SK-N-SH (cell line): ENCODE data around the gene LMF1. TPM values are rescaled to one million over a fixed set of nuclear protein-coding genes. Genes with fewer than 3 reads are reported as not detected.
"Not testable (repeated sequence)": the region's sequence is repeated elsewhere in the genome, so short reads cannot be mapped to it uniquely, and the experiment has no call there.

Source experiments
- CTCF ChIA-PET: fragments of 300-600, 350-600 bp; formaldehyde crosslinking; extraction: SDS; loops from one replicate; lab custom pipeline; 2021; lab: Yijun Ruan, JAX
- POLR2A ChIA-PET: fragments of 350-600 bp; sonication (Branson Sonifier 250); formaldehyde crosslinking; extraction: SDS; loops from one replicate; lab custom pipeline; 2020; ENCODE audit warnings: antibody characterized with exemption, inconsistent platforms; lab: Yijun Ruan, JAX
- DNase-seq: peaks from one replicate; pipeline ENCODE4 v3.0.0; 2012
- H2AFZ ChIP-seq: fragments of 200-600 bp; sonication (generic); 2 replicates; pipeline ENCODE4 v1.8.1; 2016; ENCODE audit warnings: antibody characterized with exemption, mild to moderate bottlenecking, low read depth
- H3F3A ChIP-seq: fragments of 200-600 bp; sonication (generic); replicated peaks from 2 replicates; pipeline ENCODE3; 2016; ENCODE audit warnings: antibody characterized with exemption, mild to moderate bottlenecking; ENCODE audit not compliant: insufficient read depth
- H3K27ac ChIP-seq, 2 experiments: fragments of 200-500 bp in 1 of 2; fragments of 200-600 bp in 1 of 2; sonication (Bioruptor generic) in 1 of 2; sonication (generic), shearing (Covaris generic) in 1 of 2; 2 replicates each; pipeline versions ENCODE4 v1.5.1 to v1.6.1; 2014 to 2016; ENCODE audit warnings: low read depth in 2 of 2, inconsistent platforms in 1 of 2, low read length in 1 of 2, mild to moderate bottlenecking in 1 of 2, mixed read lengths in 1 of 2
- H3K27me3 ChIP-seq: fragments of 200-600 bp; sonication (generic), shearing (Covaris generic); 2 replicates; pipeline ENCODE4 v1.6.1; 2016; ENCODE audit warnings: mixed run types; ENCODE audit not compliant: insufficient read depth
- H3K36me3 ChIP-seq, 2 experiments: fragments of 200-500 bp in 1 of 2; fragments of 200-600 bp in 1 of 2; sonication (Bioruptor generic) in 1 of 2; sonication (generic) in 1 of 2; replicated peaks in 1 of 2; 2 replicates each; pipeline versions ENCODE3 to v1.5.1; 2014 to 2016; ENCODE audit warnings: low read length in 1 of 2, mild to moderate bottlenecking in 1 of 2; ENCODE audit not compliant: insufficient read depth in 2 of 2, control insufficient read depth in 1 of 2
- H3K4me1 ChIP-seq, 2 experiments: fragments of 200-500 bp in 1 of 2; fragments of 200-600 bp in 1 of 2; sonication (Bioruptor generic) in 1 of 2; sonication (generic), shearing (Covaris generic) in 1 of 2; 2 replicates each; pipeline versions ENCODE4 v1.5.1 to v1.6.1; 2014 to 2016; ENCODE audit warnings: low read depth in 1 of 2, low read length in 1 of 2, mixed run types in 1 of 2; ENCODE audit not compliant: insufficient read depth in 2 of 2, control insufficient read depth in 1 of 2
- H3K4me2 ChIP-seq: fragments of 200-600 bp; sonication (generic), shearing (Covaris generic); 2 replicates; pipeline ENCODE4 v1.6.1; 2017; ENCODE audit warnings: mixed run types
- H3K4me3 ChIP-seq, 2 experiments: fragments of 200-500 bp in 1 of 2; fragments of 200-600 bp in 1 of 2; sonication (Bioruptor generic) in 1 of 2; sonication (generic), shearing (Covaris generic) in 1 of 2; 2 replicates each; pipeline versions ENCODE4 v1.5.1 to v1.8.1; 2014 to 2016; ENCODE audit warnings: low read depth in 2 of 2, inconsistent platforms in 1 of 2, low read length in 1 of 2, mild to moderate bottlenecking in 1 of 2, mixed read lengths in 1 of 2, moderate library complexity in 1 of 2
- H3K79me2 ChIP-seq: fragments of 200-600 bp; sonication (generic); 2 replicates; pipeline ENCODE4 v1.8.1; 2017; ENCODE audit warnings: mild to moderate bottlenecking; ENCODE audit not compliant: insufficient read depth
- H3K9ac ChIP-seq: fragments of 200-600 bp; sonication (generic); 2 replicates; pipeline ENCODE4 v1.6.1; 2017; ENCODE audit warnings: mixed run types
- H3K9me2 ChIP-seq: fragments of 200-600 bp; sonication (generic); 2 replicates; pipeline ENCODE4 v1.6.1; 2017; ENCODE audit warnings: mixed run types
- H3K9me3 ChIP-seq: fragments of 200-600 bp; sonication (generic); 2 replicates; pipeline ENCODE4 v1.6.1; 2017; ENCODE audit warnings: mixed run types, mild to moderate bottlenecking, moderate library complexity
- H4K20me1 ChIP-seq: fragments of 200-600 bp; sonication (generic); 2 replicates; pipeline ENCODE4 v1.6.1; 2017; ENCODE audit warnings: mild to moderate bottlenecking, mixed run types; ENCODE audit not compliant: insufficient read depth
- CHD2 ChIP-seq: fragments of 150-350 bp; IDR thresholded peaks from 2 replicates; pipeline ENCODE4 v1.6.1; 2018; ENCODE audit warnings: low read length; ENCODE audit not compliant: partially characterized antibody
- EP300 ChIP-seq, 2 experiments: IDR thresholded peaks; 2 replicates each; pipeline versions ENCODE4 v1.4.0 to v1.6.1; 2012; ENCODE audit warnings: borderline replicate concordance in 1 of 2, low read depth in 1 of 2, low read length in 1 of 2
- FOSL2 ChIP-seq: IDR thresholded peaks from 2 replicates; pipeline ENCODE4 v1.4.0; 2012; ENCODE audit warnings: low read depth, mild to moderate bottlenecking, moderate library complexity, borderline replicate concordance
- FOXM1 ChIP-seq: IDR thresholded peaks from 2 replicates; pipeline ENCODE4 v1.4.0; 2012; ENCODE audit warnings: low read depth, mild to moderate bottlenecking
- GATA2 ChIP-seq: sonication (generic); formaldehyde crosslinking; IDR thresholded peaks from 2 replicates; pipeline ENCODE4 v1.5.0; 2020; ENCODE audit warnings: mild to moderate bottlenecking, missing genetic modification reagents
- MEF2A ChIP-seq: IDR thresholded peaks from 2 replicates; pipeline ENCODE4 v1.4.0; 2012; ENCODE audit warnings: low read depth, borderline replicate concordance
- POLR2AphosphoS5 ChIP-seq: IDR thresholded peaks from 2 replicates; pipeline ENCODE4 v1.6.1; 2012; ENCODE audit warnings: low read depth, low read length
- RAD21 ChIP-seq: IDR thresholded peaks from 2 replicates; pipeline ENCODE4 v1.6.1; 2012; ENCODE audit warnings: mild to moderate bottlenecking, low read length
- SMC3 ChIP-seq: IDR thresholded peaks from 2 replicates; pipeline ENCODE4 v1.6.1; 2012; ENCODE audit warnings: low read depth, low read length, improper control_type of control experiment
- TAF1 ChIP-seq: IDR thresholded peaks from 2 replicates; pipeline ENCODE4 v1.6.1; 2012; ENCODE audit warnings: low read depth, mild to moderate bottlenecking, low read length, moderate library complexity, borderline replicate concordance
- TCF12 ChIP-seq: IDR thresholded peaks from 2 replicates; pipeline ENCODE4 v1.4.0; 2012
- TEAD4 ChIP-seq: IDR thresholded peaks from 2 replicates; pipeline ENCODE4 v1.4.0; 2012; ENCODE audit warnings: mild to moderate bottlenecking, borderline replicate concordance; ENCODE audit not compliant: insufficient read depth
- WGBS: methylation state at CpG from one replicate; pipeline ENCODE4 v1.1.6; 2017; ENCODE audit warnings: low lambda C conversion rate; 5-methylcytosine and 5-hydroxymethylcytosine counted together
- polyA plus RNA-seq, 3 experiments: library from polyadenylated mRNA; depleted of rRNA; stranded (reverse); fragments of >200 nt; gene quantifications; 2 replicates each; pipeline ENCODE4 v1.2.3, GENCODE V29; 2012
- TF ChIP-seq, protein P1 (sequence below): IDR thresholded peaks from 2 replicates; pipeline ENCODE4 v1.6.1; 2012; ENCODE audit warnings: mild to moderate bottlenecking, low read depth, low read length, moderate library complexity
- TF ChIP-seq, protein P2 (sequence below): IDR thresholded peaks from 2 replicates; pipeline ENCODE4 v1.4.0; 2012; ENCODE audit warnings: low read depth, borderline replicate concordance
- TF ChIP-seq, protein P3 (sequence below): fragments of 150-350 bp; IDR thresholded peaks from 2 replicates; pipeline ENCODE4 v1.6.1; 2017; ENCODE audit warnings: antibody characterized with exemption, low read length, low read depth, borderline replicate concordance
- TF ChIP-seq, protein P4 (sequence below): IDR thresholded peaks from 2 replicates; pipeline ENCODE4 v1.4.0; 2012; ENCODE audit warnings: low read depth, borderline replicate concordance

LMF1 gene
- polyA plus RNA-seq, 1 of the 3 experiments (the other 2 are of a cell fraction): 5.7 TPM

DNA sequence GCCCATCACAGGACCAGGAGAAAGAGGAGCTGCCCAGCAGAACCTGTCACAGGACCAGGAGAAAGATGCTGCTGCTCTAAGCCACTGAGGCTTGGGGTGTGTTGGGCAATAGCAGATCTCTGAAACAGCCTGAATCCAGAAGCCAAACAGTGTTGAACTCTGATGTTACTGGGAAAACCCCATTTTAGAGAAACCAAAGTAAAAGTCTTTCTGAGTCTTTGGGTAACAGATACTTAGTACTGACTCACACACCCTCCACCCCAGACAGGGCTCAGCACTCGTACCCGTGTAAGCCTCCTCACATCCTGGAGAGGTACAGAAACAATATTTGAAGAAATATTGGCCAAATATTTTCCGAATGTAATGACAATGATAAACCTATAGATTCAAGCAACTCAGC lies 87.4 kb downstream of the LMF1 start:
- Histone ChIP-seq H4K20me1 (no peaks in the 10 kb centered on the region), H3K79me2 (no peaks in the 10 kb centered on the region), H3K9me3 (no peaks in the 10 kb centered on the region), H3K4me2 (no peak overlapping the region), H3K4me1 (peaks cover 0 to 3% of the 10 kb centered on the region in 2 experiments; a peak in 1 of 4 replicates), H3K9me2 (no peaks in the 10 kb centered on the region), H3K27ac (no peak overlapping the region), H3K27me3 (no peaks in the 10 kb centered on the region), H3K36me3 (no peaks in the 10 kb centered on the region), H3K4me3 (no peak overlapping the region), H2AFZ (no peak overlapping the region), H3K9ac (no peak overlapping the region), H3F3A (no peaks in the 10 kb centered on the region)
- TF ChIP-seq, protein P1, sequence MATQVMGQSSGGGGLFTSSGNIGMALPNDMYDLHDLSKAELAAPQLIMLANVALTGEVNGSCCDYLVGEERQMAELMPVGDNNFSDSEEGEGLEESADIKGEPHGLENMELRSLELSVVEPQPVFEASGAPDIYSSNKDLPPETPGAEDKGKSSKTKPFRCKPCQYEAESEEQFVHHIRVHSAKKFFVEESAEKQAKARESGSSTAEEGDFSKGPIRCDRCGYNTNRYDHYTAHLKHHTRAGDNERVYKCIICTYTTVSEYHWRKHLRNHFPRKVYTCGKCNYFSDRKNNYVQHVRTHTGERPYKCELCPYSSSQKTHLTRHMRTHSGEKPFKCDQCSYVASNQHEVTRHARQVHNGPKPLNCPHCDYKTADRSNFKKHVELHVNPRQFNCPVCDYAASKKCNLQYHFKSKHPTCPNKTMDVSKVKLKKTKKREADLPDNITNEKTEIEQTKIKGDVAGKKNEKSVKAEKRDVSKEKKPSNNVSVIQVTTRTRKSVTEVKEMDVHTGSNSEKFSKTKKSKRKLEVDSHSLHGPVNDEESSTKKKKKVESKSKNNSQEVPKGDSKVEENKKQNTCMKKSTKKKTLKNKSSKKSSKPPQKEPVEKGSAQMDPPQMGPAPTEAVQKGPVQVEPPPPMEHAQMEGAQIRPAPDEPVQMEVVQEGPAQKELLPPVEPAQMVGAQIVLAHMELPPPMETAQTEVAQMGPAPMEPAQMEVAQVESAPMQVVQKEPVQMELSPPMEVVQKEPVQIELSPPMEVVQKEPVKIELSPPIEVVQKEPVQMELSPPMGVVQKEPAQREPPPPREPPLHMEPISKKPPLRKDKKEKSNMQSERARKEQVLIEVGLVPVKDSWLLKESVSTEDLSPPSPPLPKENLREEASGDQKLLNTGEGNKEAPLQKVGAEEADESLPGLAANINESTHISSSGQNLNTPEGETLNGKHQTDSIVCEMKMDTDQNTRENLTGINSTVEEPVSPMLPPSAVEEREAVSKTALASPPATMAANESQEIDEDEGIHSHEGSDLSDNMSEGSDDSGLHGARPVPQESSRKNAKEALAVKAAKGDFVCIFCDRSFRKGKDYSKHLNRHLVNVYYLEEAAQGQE: no peak
- TF ChIP-seq RAD21: no peak
- TF ChIP-seq TEAD4: no peak
- TF ChIP-seq, protein P2, sequence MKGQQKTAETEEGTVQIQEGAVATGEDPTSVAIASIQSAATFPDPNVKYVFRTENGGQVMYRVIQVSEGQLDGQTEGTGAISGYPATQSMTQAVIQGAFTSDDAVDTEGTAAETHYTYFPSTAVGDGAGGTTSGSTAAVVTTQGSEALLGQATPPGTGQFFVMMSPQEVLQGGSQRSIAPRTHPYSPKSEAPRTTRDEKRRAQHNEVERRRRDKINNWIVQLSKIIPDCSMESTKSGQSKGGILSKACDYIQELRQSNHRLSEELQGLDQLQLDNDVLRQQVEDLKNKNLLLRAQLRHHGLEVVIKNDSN: no peak
- TF ChIP-seq, protein P3, sequence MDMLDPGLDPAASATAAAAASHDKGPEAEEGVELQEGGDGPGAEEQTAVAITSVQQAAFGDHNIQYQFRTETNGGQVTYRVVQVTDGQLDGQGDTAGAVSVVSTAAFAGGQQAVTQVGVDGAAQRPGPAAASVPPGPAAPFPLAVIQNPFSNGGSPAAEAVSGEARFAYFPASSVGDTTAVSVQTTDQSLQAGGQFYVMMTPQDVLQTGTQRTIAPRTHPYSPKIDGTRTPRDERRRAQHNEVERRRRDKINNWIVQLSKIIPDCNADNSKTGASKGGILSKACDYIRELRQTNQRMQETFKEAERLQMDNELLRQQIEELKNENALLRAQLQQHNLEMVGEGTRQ: no peak
- no peak for TF ChIP-seq FOSL2
- TF ChIP-seq SMC3: no peak
- no peak for TF ChIP-seq EP300 (IDR thresholded peaks at IDR 0.05; ENCODE audit: borderline replicate concordance in 1 of 2, low read depth in 1 of 2, low read length in 1 of 2)
- no peak for TF ChIP-seq POLR2AphosphoS5
- no peak for TF ChIP-seq MEF2A
- TF ChIP-seq, protein P4, sequence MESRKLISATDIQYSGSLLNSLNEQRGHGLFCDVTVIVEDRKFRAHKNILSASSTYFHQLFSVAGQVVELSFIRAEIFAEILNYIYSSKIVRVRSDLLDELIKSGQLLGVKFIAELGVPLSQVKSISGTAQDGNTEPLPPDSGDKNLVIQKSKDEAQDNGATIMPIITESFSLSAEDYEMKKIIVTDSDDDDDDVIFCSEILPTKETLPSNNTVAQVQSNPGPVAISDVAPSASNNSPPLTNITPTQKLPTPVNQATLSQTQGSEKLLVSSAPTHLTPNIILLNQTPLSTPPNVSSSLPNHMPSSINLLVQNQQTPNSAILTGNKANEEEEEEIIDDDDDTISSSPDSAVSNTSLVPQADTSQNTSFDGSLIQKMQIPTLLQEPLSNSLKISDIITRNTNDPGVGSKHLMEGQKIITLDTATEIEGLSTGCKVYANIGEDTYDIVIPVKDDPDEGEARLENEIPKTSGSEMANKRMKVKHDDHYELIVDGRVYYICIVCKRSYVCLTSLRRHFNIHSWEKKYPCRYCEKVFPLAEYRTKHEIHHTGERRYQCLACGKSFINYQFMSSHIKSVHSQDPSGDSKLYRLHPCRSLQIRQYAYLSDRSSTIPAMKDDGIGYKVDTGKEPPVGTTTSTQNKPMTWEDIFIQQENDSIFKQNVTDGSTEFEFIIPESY: no peak
- no peak for TF ChIP-seq TCF12
- TF ChIP-seq GATA2 (CRISPR knock-in tag): no peak
- no peak for TF ChIP-seq CHD2
- TF ChIP-seq TAF1: no peak
- TF ChIP-seq FOXM1: no peak
- POLR2A ChIA-PET: no interaction called here
- 17% methylated on average over 3 of the region's 3 CpGs for WGBS
- DNase-seq: no peak
- CTCF ChIA-PET: no interaction called here

DNA sequence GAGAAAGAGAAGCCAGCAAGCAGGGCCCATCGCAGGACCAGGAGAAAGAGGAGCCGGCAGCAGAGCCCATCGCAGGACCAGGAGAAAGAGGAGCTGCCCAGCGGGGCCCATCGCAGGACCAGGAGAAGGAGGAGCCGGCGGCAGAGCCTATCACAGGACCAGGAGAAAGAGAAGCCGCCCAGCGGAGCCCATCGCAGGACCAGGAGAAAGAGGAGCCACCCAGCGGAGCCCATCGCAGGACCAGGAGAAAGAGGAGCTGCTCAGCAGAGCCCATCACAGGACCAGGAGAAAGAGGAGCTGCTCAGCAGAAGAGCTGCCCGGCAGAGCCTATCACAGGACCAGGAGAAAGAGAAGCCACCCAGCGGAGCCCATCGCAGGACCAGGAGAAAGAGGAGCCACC lies 88.1 kb downstream of the LMF1 start:
- POLR2A ChIA-PET, H3K27ac ChIP-seq, H3F3A ChIP-seq, H3K36me3 ChIP-seq, H3K9me3 ChIP-seq, H3K4me3 ChIP-seq, H3K4me1 ChIP-seq, H3K4me2 ChIP-seq, H2AFZ ChIP-seq, H3K9ac ChIP-seq, H4K20me1 ChIP-seq, DNase-seq, H3K27me3 ChIP-seq, CTCF ChIA-PET, H3K9me2 ChIP-seq, H3K79me2 ChIP-seq: not testable (repeated sequence)
- WGBS: 76% methylated on average over 14 of the region's 15 CpGs
